ENCODE results near the gene GAB1. TPM values are rescaled to one million over a fixed set of nuclear protein-coding genes. Genes with fewer than 3 reads are reported as not detected.

The GAB1 gene
- total RNA-seq, 1 donor from 2014 or later: 31.0 TPM

DNA sequence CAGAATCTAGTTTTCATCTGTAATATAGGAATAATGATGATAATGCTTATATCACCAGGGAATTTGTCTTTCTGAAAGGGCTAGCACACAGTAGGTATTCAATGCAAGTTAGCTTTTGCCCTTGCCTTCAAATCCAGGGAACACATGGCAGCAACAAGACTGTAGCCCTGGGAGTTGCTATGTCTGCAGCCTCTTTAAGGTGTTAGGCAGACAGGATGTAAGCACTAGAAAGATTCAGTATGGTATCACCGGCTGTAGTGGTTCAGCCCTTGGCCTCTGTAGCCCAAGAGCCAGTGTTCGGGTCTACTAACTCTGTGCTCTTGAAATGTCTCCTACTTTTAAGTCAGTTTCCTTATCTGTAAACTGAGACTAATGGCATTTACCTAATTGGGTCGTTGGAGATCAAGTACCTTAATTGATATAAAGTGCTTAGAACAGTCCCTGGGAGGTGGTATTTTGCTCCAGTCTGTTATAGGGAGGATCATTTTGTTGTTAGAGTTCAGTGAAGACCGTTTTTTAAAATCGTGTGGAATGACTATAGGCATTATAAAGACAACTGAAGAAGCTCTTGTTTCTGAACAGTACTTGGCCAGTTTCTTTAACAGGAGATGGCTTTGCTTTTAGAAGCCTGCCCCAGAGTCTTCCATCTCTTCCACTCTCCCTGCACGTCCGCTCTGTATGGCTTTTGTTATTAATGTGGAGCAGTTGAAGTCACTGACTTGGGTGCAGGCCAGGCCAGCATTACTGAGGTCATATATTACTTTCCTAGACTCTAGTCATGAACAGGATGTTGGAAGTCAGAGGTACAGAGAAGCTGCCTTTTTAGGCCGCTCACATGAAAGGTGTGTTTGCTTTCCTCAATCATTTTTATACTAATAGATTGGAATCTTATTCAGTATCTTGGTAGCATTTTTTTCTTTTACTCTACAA is 44.8 kb downstream of the GAB1 start:
- intact Hi-C loops (cut with DNase I): loop anchor here (5.0 kb wide), 1 partner anchor 44 kb away; the partner anchor contains the start of gene GAB1
- TF ChIP-seq, protein P1, sequence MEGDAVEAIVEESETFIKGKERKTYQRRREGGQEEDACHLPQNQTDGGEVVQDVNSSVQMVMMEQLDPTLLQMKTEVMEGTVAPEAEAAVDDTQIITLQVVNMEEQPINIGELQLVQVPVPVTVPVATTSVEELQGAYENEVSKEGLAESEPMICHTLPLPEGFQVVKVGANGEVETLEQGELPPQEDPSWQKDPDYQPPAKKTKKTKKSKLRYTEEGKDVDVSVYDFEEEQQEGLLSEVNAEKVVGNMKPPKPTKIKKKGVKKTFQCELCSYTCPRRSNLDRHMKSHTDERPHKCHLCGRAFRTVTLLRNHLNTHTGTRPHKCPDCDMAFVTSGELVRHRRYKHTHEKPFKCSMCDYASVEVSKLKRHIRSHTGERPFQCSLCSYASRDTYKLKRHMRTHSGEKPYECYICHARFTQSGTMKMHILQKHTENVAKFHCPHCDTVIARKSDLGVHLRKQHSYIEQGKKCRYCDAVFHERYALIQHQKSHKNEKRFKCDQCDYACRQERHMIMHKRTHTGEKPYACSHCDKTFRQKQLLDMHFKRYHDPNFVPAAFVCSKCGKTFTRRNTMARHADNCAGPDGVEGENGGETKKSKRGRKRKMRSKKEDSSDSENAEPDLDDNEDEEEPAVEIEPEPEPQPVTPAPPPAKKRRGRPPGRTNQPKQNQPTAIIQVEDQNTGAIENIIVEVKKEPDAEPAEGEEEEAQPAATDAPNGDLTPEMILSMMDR (IDR thresholded peaks at IDR 0.05): no peak
- no peaks in the 10 kb centered on the region for H3K36me3 ChIP-seq
- H3K27ac ChIP-seq: peak overlapping the region; percentile 79 to 88
- no peaks in the 10 kb centered on the region for H3K9me3 ChIP-seq
- no peaks in the 10 kb centered on the region for H3K27me3 ChIP-seq
- DNase-seq (ENCODE audit: low spot score in 2 of 2): peak; percentile 73 to 95
- H3K4me3 ChIP-seq: peak overlapping the region in 1 of 2 donors; percentile 45
- H3K4me1 ChIP-seq: peaks cover 16 to 71% of the 10 kb centered on the region in 2 donors

DNA sequence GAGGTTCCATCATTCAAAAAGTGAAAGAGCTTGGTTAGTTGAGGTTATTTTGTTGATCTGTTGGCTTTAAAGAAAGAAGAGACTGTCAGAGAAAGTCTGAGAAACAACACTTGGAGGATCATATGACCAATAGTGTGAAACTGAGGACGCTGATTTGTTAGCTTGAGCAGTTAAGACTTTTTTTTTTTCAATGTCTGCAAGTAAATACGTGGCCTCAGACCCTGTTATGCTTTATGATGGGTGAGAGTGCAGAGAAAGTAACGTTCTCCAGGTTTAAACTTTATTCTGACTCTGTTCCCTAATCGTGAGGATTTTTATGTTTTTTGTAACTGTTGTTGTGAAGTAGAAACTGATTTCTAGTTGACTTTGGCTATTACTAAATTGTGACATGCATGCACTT is 45.9 kb downstream of the GAB1 start:
- TF ChIP-seq, protein P1 (IDR thresholded peaks at IDR 0.05): no peak
- Histone ChIP-seq H3K36me3 (no peaks in the 10 kb centered on the region), H3K4me1 (peaks cover 13 to 61% of the 10 kb centered on the region in 2 donors), H3K27me3 (no peaks in the 10 kb centered on the region), H3K9me3 (no peaks in the 10 kb centered on the region), H3K27ac (peak overlapping the region; percentile 79 to 88), H3K4me3 (peak overlapping the region in 1 of 2 donors; percentile 45)
- DNase-seq (ENCODE audit: low spot score in 2 of 2): no peak
- intact Hi-C loops (cut with DNase I): loop anchor here (5.0 kb wide), 1 partner anchor 45 kb away; the partner anchor contains the start of gene GAB1

DNA sequence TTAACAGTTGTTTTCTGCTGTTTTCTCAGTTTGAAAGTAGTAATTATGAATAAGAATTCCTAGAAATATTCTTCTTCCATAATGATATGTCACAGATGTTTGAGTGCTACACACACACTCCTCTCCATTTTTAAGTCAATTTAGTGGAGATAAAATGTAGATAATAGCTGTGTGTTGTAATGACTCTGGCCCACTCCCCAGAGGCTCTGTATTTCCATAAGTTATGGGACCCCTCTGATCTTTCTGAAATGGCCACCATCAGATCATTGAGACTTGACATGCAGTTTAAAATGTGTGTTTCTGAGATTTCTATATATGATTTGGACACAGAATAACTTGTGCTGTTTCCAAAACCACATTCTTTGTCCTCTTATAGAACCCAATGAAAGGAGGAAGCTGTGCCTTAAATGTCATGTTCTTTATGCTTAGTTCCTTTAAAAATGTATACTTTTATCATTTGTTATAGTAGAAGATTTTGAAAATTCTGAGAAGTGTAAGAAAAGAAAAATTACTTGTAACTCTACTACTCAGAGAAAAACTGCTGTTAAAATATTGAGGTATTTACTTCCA is 46.4 kb downstream of the GAB1 start:
- H3K9me3 ChIP-seq: no peaks in the 10 kb centered on the region
- no peaks in the 10 kb centered on the region for H3K27me3 ChIP-seq
- H3K36me3 ChIP-seq: no peaks in the 10 kb centered on the region
- no peak for DNase-seq (ENCODE audit: low spot score in 2 of 2)
- peak overlapping the region; percentile 79 to 88 for H3K27ac ChIP-seq
- intact Hi-C loops (cut with DNase I): loop anchor here (5.0 kb wide), 1 partner anchor 46 kb away; the partner anchor contains the start of gene GAB1
- TF ChIP-seq, protein P1 (IDR thresholded peaks at IDR 0.05): no peak
- peak overlapping the region in 1 of 2 donors; percentile 45 for H3K4me3 ChIP-seq
- peaks cover 13 to 56% of the 10 kb centered on the region in 2 donors for H3K4me1 ChIP-seq

DNA sequence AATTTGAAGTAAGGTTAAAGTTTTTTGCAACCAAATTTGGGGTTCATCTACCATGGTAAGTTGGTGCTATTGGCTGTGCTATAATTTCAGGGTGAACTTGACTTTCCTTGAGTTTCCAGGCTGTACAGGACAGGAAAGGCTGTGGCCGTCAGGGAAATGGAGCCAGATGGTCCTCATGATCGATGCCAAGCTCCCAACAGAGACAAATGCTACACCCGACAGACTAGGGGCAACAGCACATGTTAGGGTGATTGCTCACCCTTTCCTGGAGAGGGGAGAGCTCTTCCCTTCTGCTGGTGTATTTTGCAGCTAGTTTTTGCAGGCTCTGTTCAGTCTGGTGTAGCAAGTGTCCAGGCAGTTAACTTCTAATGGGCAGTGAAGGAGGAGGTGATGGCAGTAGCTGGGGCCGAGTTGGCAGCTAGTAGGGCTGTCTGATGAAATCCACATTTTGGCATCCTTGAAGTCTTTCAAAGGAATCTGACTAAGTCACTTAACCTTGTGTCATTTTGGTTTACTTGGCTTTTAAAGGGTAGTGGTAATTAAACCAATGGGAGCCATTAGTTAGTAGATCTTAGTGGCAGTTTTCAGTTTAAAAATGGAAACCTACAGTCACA is 47.8 kb downstream of the GAB1 start:
- intact Hi-C loops (cut with DNase I): loop anchor here (5.0 kb wide), 1 partner anchor 47 kb away; the partner anchor contains the start of gene GAB1
- peak in 1 of 2 donors; percentile 84 for DNase-seq (ENCODE audit: low spot score in 2 of 2)
- Histone ChIP-seq H3K27ac (peak overlapping the region; percentile 44 to 88), H3K9me3 (no peaks in the 10 kb centered on the region), H3K4me3 (no peak overlapping the region), H3K4me1 (peaks cover 10 to 49% of the 10 kb centered on the region in 2 donors), H3K27me3 (no peaks in the 10 kb centered on the region), H3K36me3 (no peaks in the 10 kb centered on the region)
- TF ChIP-seq, protein P1 (IDR thresholded peaks at IDR 0.05): no peak

DNA sequence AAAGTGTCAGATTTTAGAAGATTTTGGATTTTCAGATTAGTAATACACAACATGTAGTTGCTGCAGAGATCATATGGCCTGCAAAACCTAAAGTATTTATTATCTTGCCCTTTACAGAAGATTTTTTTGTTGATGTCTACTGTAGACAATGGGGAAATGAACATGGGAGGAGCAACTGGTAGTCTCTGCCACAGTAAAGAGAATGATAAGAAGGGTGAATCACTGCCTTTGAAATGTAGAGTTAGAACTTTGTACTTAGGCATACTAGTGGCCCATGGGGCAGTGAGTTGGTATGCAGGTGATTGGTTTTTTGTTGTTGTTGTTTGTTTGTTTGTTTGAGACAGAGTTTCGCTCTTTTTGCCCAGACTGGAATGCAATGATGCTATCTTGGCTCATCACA is 50.1 kb downstream of the GAB1 start:
- TF ChIP-seq, protein P1 (IDR thresholded peaks at IDR 0.05): no peak
- Histone ChIP-seq H3K9me3 (no peaks in the 10 kb centered on the region), H3K27ac (peak overlapping the region in 1 of 2 donors; percentile 28), H3K36me3 (no peaks in the 10 kb centered on the region), H3K4me1 (peaks cover 3 to 52% of the 10 kb centered on the region in 2 donors), H3K27me3 (no peaks in the 10 kb centered on the region), H3K4me3 (no peak overlapping the region)
- intact Hi-C loops (cut with DNase I): no loop called here
- no peak for DNase-seq (ENCODE audit: low spot score in 2 of 2)

Data from ascending aorta (tissue), 2 donors.